ENCODE measurements around the gene OXCT2.
"Not testable (repeated sequence)": the region's sequence is repeated elsewhere in the genome, so short reads cannot be mapped to it uniquely, and the experiment has no call there.

Gene OXCT2

GRCh38 chr1:39787468-39787867 is 16.3 kb upstream of the OXCT2 start:
- DNase-seq = no peak

- not testable (repeated sequence) for DNase-seq
These were observed 15.9 kb upstream of the OXCT2 start for GRCh38 chr1:39787108-39787375.

GRCh38 chr1:39786303-39787107 is 15.4 kb upstream of the OXCT2 start:
- DNase-seq = not testable (repeated sequence)

GRCh38 chr1:39782685-39783084 is 11.5 kb upstream of the OXCT2 start:
- not testable (repeated sequence) for DNase-seq

- no peak for DNase-seq
These were observed 11.0 kb upstream of the OXCT2 start for GRCh38 chr1:39782103-39782502.

- DNase-seq = no peak
These were observed 10.2 kb upstream of the OXCT2 start for GRCh38 chr1:39781349-39781715.

GRCh38 chr1:39779821-39780220 is 8.7 kb upstream of the OXCT2 start:
- no peak for DNase-seq

GRCh38 chr1:39779137-39779536 is 8.0 kb upstream of the OXCT2 start:
- DNase-seq = no peak

- DNase-seq = not testable (repeated sequence)
These were observed 7.4 kb upstream of the OXCT2 start for GRCh38 chr1:39778463-39779099.

GRCh38 chr1:39777896-39778295 is 6.7 kb upstream of the OXCT2 start:
- not testable (repeated sequence) for DNase-seq

- DNase-seq = no peak
These were observed 6.2 kb upstream of the OXCT2 start for GRCh38 chr1:39777306-39777705.

GRCh38 chr1:39776886-39777285 is 5.7 kb upstream of the OXCT2 start:
- no peak for DNase-seq

- no peak for DNase-seq
These were observed 5.2 kb upstream of the OXCT2 start for GRCh38 chr1:39776400-39776713.

GRCh38 chr1:39775676-39776399 is 4.7 kb upstream of the OXCT2 start:
- DNase-seq = not testable (repeated sequence)

- not testable (repeated sequence) for DNase-seq
These were observed 4.0 kb upstream of the OXCT2 start for GRCh38 chr1:39775141-39775540.

GRCh38 chr1:39773369-39773979 is 2.3 kb upstream of the OXCT2 start:
- DNase-seq = not testable (repeated sequence)

- peak; percentile 30 for DNase-seq
These were observed 787 bp downstream of the OXCT2 start for GRCh38 chr1:39770100-39771021.

- not testable (repeated sequence) for DNase-seq
These were observed 1.6 kb downstream of the OXCT2 start for GRCh38 chr1:39769502-39769901.

- not testable (repeated sequence) for DNase-seq
These were observed 4.7 kb downstream of the OXCT2 start for GRCh38 chr1:39766466-39766865.

- not testable (repeated sequence) for DNase-seq
These were observed 6.6 kb downstream of the OXCT2 start for GRCh38 chr1:39764512-39764911.

GRCh38 chr1:39763619-39764374 is 7.4 kb downstream of the OXCT2 start:
- DNase-seq = not testable (repeated sequence)

Measured in right kidney (tissue), 1 donor.